ENCODE results near the gene ERLIN1. TPM values are rescaled to one million over a fixed set of nuclear protein-coding genes. Genes with fewer than 3 reads are reported as not detected.

The ERLIN1 gene
- total and polyA plus RNA-seq, 10 of the 15 experiments (the other 5 are each of a cell fraction or from before 2014, with no cell fraction given) = 4.9 to 21.7 (median 13.0) TPM

- peaks cover 29% of the 10 kb centered on the region for H3K79me2 ChIP-seq (ENCODE audit: control insufficient read depth, insufficient read depth, low read length)
- ChIA-PET POLR2A (interaction anchor here (0.6 kb wide), 1 partner anchor 1144 kb away, joined by 3 read pairs; no protein-coding TSS in a partner anchor), RAD21 (ENCODE audit: unreplicated experiment) (no interaction called here), SMC1A (ENCODE audit: uncharacterized antibody, unreplicated experiment) (no interaction called here), CTCF (interaction anchor here (1.9 kb wide), 1 partner anchor 11 kb away, joined by 5 read pairs; no protein-coding TSS in a partner anchor)
- peaks cover 3% of the 10 kb centered on the region; the same call in 1 of the 2 replicates for H3K4me1 ChIP-seq (ENCODE audit: control insufficient read depth, insufficient read depth, low read length)
- no peaks in the 10 kb centered on the region for H3K27me3 ChIP-seq (replicated peaks in 1 of 2; ENCODE audit: control insufficient read depth in 2 of 2, insufficient read depth in 2 of 2, low read length in 1 of 2)
- peak overlapping the region; percentile 98 for H3K4me2 ChIP-seq (ENCODE audit: control insufficient read depth, insufficient read depth)
- H4K20me1 ChIP-seq (ENCODE audit: control insufficient read depth, insufficient read depth) = no peaks in the 10 kb centered on the region
- in situ Hi-C loops (cut with MboI) = no loop called here
- no peak for ATAC-seq
- peak overlapping the region; percentile 86 for H3K4me3 ChIP-seq
- TSS peak; percentile 93 for BruUV-seq (replicated peaks)
- no peak for DNase-seq (ENCODE audit: low read depth, low spot score)
- peak overlapping the region; percentile 99 for H2AFZ ChIP-seq (ENCODE audit: control insufficient read depth, low read depth, low read length)
- no peaks in the 10 kb centered on the region for H3K9me3 ChIP-seq (replicated peaks; ENCODE audit: control insufficient read depth, insufficient read depth, low read length)
- peak overlapping the region; percentile 87 for H3K9ac ChIP-seq (ENCODE audit: control insufficient read depth, insufficient read depth, low read length)
- WGBS (ENCODE audit: insufficient coverage, insufficient replicate concordance, low lambda C conversion rate, missing lambda C conversion rate) = 69% methylated on average over 21 of the region's 21 CpGs
- peak overlapping the region; percentile 87 for H3K27ac ChIP-seq (ENCODE audit: control insufficient read depth, insufficient read depth)
- peaks cover 1 to 21% of the 10 kb centered on the region in 2 experiments for H3K36me3 ChIP-seq (ENCODE audit: control insufficient read depth in 2 of 2, insufficient read depth in 2 of 2, low read length in 1 of 2)
- intact Hi-C loops (cut with micrococcal nuclease; ENCODE audit: unreplicated experiment) = loop anchor here (10.0 kb wide), 1 partner anchor 375 kb away; no protein-coding TSS in a partner anchor
- FAIRE-seq = peak; percentile 62
- no peak for TF ChIP-seq PRDM15 (CRISPR knock-in tag; IDR thresholded peaks at IDR 0.05)
- TF ChIP-seq RELB (IDR thresholded peaks at IDR 0.05; ENCODE audit: low read depth) = no peak
- TF ChIP-seq ZZZ3 (IDR thresholded peaks at IDR 0.05; ENCODE audit: control insufficient read depth, insufficient read length, low read depth) = no peak
- no peak for TF ChIP-seq ZNF622 (IDR thresholded peaks at IDR 0.05)
- TF ChIP-seq BACH1 (IDR thresholded peaks at IDR 0.05; ENCODE audit: borderline replicate concordance) = no peak
- TF ChIP-seq NFXL1 (IDR thresholded peaks at IDR 0.05; ENCODE audit: borderline replicate concordance) = no peak
- TF ChIP-seq IKZF2 (IDR thresholded peaks at IDR 0.05) = peak; percentile 19 to 52; a peak in 1 of 4 replicates
- TF ChIP-seq STAT3 (IDR thresholded peaks at IDR 0.05; ENCODE audit: low read depth, low read length) = no peak
- peak; percentile 17; the same call in 1 of the 2 replicates for TF ChIP-seq PML (IDR thresholded peaks at IDR 0.05; ENCODE audit: low read length)
- TF ChIP-seq ZNF24 (IDR thresholded peaks at IDR 0.05) = no peak
- TF ChIP-seq MLLT1 (IDR thresholded peaks at IDR 0.05) = peak; percentile 99
- TF ChIP-seq BCLAF1 (IDR thresholded peaks at IDR 0.05) = no peak
- no peak for TF ChIP-seq TBL1XR1 (IDR thresholded peaks at IDR 0.05; ENCODE audit: low read depth, low read length)
- TF ChIP-seq IKZF1 (conservative IDR thresholded peaks at IDR 0.05) = no peak; the same call in 1 of the 2 replicates
- no peak for TF ChIP-seq BMI1 (IDR thresholded peaks at IDR 0.05; ENCODE audit: borderline replicate concordance)
Observed at GRCh38 chr10:100229819-100230422, 44.1 kb upstream of the ERLIN1 start.
